Stimulated activated CD8-positive, alpha-beta memory T cell treated with anti-CD3 and anti-CD28 coated beads, Interleukin-12 subunit alpha, Interleukin-12 subunit beta, amount 100 ng/mL, for 4 hours (primary cell): ENCODE data around the gene MTA3.
"Not testable (repeated sequence)": the region's sequence is repeated elsewhere in the genome, so short reads cannot be mapped to it uniquely, and the experiment has no call there.

Experiments
- DNase-seq: peaks from one replicate; pipeline ENCODE4 v3.0.0-alpha.2; 2020; ENCODE audit warnings: low read depth

The MTA3 gene

DNA sequence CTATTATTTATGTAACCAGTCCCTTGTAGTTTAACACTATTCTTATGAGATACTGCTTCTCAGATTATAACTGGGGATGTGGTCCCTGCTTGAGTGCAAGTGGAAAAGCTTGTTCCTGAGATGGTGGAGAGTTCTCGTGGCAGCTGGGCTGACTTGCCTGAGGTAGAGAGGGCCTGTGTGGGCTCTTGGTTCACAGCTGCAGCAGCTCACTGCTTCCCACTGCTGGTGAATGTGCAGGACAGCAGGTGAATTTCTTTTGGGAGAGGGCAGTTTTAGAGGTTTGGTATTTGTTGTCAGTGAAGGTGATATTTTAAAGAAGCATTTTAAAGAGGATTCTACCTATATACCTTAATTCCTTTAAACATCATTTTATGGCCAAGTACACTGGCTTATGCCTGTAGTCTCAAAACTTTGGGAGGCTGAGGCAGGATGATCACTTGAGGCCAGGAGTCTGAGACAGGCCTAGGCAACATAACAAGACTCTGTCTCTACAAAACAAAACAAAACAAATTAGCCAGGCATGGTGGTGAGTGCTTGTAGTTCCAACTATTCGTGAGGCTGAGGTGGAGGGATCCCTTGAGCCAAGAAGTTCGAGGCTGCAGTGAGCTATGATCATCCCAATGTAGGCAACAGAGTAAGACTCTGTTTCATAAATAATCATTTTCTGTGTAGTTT, 94.8 kb downstream of the MTA3 start:
- DNase-seq, result peak; percentile 26

DNA sequence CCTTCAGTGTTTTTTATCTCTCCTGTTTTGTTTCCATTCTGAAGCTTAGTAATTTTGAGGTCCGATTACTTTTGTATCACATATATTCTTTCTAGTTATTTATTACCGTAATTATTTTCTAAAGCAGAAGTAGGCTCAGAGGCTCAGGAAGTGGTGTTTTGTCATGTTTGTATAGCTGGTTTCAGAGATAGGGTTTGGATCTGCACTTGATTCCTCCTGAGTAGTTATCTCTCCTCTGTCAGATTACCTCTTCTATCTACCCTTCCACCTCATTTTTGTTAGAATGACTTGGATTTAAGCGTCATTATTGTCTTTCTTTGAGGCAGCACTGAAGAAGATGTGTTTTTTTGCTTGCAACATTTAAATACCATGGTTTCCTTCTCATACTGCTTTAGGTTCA, 95.4 kb downstream of the MTA3 start:
- DNase-seq, result no peak

DNA sequence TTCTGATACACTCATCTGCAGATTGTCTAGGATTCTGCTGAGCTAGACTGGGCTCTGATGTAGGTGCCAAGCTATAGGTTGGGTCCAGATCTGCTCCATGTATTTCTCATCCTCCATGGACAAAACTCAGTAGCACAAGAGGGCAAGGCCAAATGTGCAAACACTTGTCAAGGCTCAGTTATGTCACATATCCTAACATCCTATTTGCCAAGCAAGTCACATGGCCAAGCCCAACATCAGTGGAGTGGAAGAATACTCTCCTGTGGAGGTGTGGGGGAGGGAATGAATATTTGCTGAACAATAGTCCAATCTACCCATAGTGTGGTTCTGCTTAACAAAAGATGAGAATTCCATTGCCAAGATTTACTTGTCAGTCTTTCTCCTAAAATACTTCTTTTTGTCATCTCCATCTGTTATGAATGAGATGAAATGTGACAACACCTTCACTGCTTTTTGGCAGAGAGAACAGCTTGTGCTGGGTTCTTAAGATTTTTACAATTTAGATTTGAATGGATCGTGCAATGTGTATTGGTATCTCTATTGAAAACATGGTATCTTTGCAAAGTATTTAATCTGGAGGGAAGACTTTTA, 105.7 kb downstream of the MTA3 start:
- DNase-seq, result no peak

DNA sequence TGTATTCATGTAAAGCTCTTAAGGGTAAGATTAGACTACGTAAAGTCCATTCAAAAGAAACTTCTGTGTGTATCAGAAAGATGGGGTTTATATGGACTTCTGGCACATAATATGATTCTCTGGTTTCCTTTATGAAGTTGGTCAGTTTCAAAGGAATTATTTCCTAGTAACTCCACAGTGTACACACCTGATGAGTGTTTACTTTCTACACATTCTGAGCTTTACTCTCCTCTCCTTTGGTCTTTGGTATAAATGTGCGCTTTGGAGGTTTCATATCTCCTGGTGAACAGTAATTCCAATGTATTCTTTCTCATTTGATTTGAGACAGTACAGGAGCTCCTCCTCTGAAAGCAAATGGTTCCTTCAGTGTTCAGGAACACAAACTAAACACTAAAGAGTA, 107.4 kb downstream of the MTA3 start:
- no peak for DNase-seq

DNA sequence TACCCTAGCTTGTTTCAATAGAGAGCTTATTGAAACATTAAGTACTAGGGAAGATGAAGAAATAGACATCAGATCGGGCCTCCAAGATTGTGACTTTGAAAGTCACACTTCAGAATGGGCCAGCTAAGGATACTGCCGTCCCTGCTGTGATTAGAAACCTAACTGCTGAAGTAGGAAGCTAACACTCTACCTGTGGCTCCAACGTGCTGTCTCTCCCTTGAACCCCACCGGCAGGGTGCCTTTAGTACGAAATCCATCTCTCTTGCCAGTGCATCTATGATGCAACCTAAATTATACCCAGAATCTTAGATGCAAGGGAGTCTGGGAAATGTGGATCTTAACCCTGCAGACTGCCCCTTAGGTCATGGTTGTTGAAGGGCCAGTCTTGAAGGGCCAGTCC, 116.9 kb downstream of the MTA3 start:
- no peak for DNase-seq

DNA sequence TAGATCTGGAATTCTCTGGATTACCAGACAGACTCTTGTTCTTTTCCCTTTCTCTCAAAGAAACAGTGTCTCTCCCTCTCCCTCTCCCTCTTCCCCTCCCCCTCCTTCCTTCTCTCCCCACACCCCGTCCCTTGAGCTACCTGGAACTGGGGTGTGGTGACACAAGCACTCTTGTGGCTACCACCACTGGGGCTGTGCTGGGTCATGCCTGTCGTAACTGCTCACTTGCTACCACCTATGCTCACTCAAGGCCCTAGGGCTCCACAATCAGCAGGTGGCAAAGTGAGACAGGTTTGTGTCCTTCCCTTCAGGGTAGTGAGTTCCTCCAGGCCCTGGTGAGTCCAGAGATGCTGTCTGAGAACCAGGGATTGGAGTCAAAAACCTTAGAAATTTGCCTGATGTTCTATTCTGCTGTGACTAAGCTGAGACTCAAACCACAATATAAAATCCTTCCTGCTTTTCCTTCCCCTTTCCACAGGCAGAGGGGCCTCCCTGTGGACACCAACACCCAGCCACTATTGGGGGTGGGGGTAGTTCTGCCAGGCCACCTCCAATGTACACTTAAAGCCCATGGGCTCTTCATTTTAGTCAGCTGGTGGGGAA, 124.7 kb downstream of the MTA3 start:
- DNase-seq, result no peak

DNA sequence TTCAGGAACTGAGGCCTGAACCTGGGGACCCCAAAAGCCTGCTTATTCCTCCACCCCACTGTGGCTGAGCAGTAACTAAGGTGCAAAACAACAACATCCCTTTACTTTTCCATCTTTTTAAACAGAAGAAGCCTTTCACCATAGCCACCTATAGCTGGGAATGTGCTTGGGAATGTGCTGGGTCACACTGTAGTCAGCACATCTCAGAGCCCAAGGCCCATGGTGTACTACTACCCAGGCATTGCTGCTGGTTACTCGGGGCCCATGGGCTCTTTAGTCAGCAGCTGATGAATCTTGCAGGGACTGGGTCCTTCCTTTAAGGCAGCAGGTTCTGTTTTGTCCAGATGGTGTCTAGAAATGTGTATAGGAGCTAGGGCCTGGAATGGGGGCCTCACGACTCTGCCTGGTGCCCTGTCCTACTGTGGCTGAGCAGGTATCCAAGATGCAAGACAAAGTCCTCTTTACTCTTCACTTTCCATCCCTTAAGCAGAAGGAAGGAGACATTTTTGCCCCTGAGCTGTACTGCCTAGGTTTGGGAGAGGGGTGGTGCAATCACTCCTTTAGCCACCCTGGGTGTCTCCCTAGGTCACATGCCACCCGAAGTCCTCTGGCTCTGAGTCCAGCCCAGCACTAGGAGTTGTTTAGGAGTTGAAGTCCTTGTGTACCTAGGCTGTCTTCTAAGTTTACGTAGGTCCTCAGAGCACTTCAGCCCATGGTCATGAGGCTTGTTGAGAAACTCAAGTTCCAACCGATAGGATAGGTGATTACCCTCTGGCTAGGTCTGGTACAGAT, 125.5 kb downstream of the MTA3 start:
- no peak for DNase-seq

DNA sequence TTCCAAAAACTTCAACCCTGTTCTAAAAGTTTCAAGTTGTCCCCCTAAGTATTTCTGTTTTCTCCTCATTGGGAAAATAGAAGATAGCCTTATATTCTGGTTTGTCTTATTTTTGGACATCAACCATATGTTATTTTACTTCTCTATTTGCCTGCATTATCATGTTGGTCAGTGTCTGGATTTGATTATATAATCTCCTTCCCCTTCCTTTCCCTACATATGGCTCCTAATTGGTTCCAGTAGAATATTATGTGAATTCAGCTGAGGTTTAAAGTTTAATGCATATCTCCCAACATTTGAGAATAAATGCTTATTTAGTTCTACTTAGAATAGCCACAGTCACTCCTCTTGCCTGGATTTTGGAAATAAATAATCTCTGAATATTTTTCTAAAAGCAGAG, 128.6 kb downstream of the MTA3 start:
- DNase-seq, result no peak

DNA sequence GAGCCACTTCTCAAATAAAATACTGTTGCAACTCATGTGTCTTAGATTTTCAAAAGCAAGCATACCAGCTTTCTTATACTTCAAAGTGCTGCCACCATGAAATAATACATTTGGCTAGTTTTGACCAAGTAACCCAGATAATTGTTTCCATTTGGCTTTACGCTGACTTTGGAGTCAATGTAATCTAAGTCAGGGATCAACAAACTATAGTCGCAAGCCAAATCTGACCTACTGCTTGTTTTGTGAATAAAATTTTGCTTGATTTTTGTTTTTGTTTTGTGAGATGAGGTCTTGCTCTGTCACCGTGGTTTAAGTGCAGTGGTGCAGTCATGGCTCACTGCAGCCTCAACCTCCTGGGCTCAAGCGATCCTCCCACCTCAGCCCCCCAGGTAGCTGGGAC, 130.5 kb downstream of the MTA3 start:
- DNase-seq, result no peak

DNA sequence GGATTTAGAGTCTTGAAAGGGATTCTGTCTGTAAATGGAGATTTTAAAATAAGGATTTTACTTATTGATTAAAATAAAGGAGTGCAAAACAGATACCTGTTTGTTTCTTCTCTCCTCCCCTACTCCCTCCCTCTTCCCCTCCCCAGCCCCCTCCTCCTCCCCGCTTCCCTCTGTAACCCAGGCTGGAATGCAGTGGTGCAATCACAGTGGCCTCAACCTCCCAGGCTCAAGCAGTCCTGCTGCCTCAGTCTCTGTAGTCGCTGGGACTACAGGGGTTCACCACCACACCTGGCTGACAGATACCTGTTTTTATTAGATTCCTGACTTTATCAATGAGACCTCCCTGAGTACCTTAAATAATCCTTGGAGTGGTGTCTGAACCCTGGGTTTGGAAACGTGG, 138.4 kb downstream of the MTA3 start:
- no peak for DNase-seq

DNA sequence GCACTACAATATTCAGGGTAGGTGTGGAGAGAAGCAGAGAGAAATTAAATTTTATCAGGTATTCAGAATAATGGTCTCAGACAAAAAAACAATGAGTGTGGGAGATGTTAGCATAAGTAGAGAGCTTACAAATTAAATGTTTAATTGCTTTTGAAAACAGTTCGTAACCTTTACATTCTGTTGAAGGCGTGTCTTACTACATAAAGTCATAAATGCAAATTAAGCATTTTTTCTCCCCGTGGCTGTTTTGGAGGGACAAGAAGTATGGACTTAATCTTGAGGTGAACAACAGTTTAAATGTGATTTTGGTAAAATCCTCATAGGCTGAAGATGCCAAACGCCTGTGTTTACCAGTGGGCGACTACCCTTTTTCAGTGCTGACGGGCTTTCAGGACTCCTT, 139.7 kb downstream of the MTA3 start:
- no peak for DNase-seq

DNA sequence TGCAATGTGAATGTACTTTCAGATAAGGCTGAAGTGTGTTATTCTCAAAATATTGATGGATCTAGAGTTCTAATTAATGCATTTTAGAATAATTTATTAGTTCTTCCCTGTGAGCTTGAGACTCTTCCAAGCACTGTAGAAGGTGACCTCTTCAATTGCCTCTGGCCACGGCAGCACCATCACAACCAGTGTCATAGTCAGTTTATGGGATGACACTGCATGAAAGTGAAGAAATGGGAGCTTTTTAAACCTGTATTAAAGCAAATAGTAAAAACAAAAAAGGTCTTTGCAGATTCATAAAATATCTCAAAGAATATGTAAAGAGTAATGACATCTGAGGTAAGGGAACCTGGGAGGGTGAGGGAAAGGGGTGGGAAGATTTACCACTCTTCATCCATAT, 143.5 kb downstream of the MTA3 start:
- no peak for DNase-seq

DNA sequence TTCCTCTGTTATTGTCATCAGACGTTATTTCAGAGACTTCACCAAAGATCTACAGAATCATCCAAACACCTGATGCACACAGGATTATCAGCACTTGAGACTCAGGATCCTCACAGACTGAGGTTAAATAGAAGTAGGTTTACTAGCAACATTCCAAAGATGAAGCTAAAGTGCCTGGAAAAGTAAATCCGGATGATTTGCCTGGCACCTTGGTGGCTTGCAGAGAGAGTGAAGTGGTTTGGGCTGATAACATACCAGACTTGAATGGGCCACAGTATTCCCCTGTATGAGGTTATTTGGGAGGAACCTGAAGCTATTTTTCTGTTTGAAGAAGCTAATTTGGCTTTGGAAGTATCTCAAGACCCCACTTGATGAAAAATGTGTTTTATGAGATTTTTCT, 144.5 kb downstream of the MTA3 start:
- DNase-seq, result no peak

DNA sequence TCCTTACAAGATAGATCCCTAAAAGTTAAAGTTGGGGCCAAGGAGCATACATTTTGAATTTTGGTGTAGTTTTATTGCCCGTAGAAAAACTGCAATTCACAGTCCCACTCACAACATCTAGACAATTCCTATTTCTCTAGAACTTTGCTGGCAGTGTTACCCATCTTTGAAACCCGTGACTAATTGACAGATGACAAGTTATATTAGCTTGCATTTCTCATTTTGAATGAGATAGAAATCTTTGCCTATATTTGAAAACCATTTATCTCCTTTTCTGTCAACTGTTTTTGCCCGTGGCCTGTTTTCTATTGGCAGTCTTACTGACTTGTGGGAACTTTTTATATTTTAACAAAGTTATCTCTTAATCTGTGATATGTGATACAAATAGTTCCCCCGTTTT, 145.5 kb downstream of the MTA3 start:
- no peak for DNase-seq

DNA sequence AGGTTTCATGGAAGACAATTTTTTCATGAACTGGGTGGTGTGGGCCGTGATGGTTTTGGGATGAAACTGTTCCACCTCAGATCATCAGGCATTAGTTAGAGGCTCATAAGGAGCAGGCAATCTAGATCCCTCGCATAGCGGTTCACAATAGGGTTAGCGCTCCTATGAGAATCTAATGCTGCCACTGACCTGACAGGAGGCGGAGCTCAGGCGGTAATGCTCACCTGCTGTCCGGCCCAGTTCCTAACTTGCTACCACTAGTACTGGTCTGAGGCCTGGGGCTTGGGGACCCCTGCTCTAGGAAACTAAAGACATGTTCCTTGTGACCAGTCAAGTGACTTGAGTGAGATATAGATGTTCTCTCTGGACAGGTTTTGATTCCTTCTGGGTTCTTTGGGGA, 146.3 kb downstream of the MTA3 start:
- no peak for DNase-seq

DNA sequence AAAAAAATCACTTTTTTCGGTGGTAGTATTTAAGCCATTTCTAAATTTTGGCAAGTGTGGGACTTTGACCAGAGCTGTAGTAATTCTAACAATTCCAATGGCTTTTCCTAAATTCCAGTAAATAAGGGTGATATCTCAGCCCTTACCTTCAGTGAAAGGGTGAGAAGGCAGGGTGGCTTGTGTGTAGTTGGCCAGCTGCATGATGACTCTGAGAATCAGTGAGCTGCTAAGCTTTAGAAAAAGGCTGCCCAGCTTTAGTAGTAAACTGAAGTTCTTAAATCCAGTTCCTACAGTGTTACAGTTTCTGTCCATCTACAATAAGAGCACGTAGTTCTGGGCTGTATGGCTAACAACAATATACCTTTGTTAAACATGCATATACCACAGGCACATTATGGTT, 153.5 kb downstream of the MTA3 start:
- no peak for DNase-seq

DNA sequence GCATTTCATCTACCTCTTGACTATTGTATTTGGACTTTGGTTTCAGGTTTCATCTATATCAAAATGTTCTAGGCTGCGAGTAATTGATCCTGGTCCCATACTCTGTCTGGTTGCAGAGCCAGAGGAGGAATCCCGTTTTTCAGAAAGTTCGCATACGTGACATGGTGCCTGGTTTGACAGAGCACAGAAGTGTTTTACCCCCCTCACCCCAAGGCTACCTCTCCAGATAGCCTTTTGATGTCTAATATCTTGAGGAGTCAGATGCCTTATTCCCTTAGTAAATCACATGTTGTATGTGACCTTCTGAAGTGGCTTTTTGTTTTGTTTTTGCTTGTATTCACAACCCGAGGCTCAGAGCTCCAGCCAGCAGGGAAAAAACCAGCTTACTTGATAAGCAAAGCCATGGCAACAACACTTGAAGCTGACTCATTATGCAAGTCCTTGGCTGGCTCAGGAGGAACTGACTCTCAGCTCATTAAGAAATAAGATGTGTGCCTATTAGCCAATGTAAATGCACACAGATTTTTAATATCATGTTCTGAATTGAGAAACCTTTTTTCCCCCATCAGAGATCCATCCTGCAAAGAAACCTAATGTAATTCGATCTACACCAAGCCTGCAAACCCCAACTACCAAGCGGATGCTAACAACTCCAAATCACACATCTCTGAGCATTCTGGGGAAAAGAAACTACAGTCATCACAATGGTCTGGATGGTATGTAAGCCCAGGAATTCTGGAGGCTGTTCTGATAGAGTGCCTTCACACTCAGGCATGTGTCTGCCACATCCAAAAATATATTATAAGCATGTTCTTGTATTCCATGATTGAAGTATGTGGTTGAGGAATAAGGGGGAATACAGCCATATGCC, 154.1 kb downstream of the MTA3 start:
- no peak for DNase-seq

DNA sequence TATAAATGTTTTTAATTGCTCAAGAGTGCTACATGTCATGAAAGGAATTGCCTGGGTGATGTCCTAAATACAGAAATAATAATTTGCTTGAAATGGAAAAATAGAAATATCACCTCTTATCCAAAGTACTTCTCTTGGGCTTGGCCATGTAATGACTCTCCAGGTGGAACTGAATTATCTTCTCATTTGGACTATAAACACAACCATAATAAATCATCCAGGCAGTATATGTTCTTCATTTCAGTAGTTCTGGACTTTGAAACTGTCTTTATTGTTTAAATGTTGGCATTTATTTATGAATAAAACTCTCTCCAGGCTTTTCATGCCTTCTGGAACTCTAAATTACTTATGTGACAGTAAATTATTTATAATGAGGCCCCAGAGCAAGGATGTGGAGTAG, 155.0 kb downstream of the MTA3 start:
- no peak for DNase-seq

DNA sequence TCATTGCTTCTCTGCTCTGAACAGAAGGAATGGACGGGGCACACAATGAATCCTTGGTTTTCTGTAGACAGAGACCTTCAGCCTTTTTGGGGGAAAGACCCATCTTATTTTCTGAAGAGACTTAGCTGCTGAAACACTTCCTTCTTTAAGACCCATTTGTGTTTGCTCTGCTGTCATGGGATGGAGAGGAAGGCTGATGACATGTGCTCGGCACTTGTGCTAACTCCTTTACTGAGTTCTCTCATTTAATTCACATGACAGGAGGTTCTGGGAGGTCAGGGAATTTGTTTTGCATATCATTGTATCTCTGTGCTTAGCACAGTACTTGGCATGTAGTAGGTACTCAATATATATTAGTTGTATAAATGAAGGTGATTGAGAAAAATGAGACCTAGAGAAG, 156.5 kb downstream of the MTA3 start:
- DNase-seq, result no peak

DNA sequence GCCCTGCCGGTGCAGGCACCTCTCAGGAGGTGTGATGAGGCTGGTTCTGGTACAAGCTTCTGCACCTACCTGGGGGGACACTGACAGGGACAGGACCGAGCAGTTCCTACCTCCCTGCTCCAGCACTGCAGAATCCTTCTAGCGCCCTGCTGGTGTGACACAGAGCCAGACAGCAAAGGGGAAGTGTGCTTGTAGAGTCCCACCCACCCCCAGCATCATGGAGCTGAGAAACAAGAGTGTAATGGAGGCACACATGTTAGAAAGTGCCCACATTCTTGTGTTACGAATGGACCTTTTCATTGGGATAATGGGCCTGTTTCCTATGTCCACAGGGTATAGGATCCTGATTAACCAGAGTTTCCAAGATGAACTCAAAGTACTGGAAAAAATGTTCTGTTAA, 157.2 kb downstream of the MTA3 start:
- no peak for DNase-seq

DNA sequence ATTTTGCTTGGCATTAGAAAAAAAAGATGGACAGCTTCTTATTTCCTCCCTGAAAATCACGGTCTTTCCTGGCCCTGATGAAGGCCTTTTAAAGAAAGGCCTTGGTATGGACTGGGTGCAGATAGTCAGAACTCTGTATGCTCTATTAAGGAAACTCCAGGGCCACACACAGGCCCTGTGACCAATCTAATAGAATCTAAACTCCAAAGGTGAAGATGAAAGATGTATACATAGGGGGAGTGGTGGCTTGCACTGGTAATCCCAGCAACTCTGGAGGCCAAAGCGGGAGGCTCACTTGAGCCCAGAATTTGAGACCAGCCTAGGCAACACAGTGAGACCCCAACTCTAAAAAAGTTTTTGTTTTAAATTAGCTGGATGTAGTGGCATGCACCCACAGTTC, 158.2 kb downstream of the MTA3 start:
- no peak for DNase-seq

DNA sequence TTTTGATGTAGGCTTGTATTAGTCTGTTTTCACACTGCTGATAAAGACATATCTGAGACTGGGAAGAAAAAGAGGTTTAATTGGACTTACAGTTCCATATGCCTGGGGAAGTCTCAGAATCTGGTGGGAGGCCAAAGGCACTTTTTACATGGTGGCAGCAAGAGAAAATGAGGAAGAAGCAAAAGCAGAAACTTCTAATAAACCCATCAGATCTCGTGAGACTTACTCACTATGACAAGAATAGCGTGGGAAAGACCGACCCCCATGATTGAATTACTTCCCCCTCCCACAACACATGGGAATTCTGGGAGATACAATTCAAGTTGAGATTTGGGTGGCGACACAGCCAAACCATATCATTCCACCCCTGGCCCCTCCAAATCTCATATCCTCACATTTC, 162.9 kb downstream of the MTA3 start:
- DNase-seq, result not testable (repeated sequence)
